ENCODE measurements around the gene ZNF624.
A peak's percentile ranks its signal among the peaks of the same experiment; 100 is the strongest.
"Not testable (repeated sequence)": the region's sequence is repeated elsewhere in the genome, so short reads cannot be mapped to it uniquely, and the experiment has no call there.

Gene ZNF624
- 5.8 to 24.6 reads per million in 2 donors for total RNA-seq

DNA sequence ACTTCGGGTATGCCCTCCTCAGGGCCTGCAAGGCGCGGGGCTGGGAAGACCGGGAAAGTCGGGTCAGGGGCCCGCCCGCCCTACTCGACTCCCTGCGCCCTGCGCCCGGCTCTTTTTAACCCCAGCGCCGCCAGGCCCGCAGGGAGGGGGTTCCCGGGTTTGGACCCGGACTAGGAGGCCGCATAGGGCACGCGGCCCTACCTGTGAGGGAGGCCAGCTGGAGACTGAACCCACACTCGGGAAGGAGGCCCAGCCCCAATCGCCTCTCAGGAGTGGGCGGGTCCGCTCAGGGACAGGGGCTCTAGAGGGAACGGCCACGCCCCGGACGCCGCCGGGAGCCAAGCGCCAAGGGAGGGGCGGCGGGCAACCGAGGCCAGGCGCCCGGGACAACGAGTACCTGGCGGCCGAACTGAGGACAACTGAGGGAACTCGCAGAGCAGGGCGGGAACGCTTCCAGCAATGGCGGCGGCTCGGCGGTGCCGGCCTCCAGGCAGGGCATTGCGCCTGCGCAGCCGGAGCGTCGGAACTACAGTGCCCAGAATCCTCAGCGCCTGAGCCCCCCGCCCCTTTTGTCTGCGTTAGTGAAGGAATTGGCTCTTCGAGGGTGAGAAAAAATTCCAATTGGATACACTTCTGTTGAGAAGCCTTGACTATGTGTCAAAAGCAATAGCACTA, at the start of gene ZNF624:
Gene ZNF624 (minus strand): TSS at position 484 of the 675 bp plus-strand sequence.
- DNase-seq: peak; percentile 76

DNA sequence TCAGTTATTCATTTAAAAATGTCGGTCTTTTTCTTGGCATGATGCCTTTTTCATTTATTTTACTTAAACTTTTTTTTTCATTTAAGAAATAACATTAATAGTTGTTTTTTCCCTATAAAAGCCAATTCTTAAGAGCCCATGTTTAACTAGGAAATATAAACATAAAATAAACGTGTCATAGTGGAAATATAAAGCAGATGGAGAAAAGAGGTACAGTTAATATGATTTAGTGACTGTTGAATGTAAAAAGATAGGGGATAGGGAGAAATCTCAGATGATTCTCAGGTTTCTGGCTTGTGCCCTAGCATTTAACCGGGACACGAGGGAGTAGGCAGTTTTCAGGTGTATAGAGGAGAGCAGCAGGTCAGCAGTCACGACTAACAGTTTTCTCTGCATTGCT, 44.0 kb upstream of the ZNF624 start:
- DNase-seq: not testable (repeated sequence)

GRCh38 chr17:16690447-16690846, 36.8 kb upstream of the ZNF624 start:
- not testable (repeated sequence) for DNase-seq

DNA sequence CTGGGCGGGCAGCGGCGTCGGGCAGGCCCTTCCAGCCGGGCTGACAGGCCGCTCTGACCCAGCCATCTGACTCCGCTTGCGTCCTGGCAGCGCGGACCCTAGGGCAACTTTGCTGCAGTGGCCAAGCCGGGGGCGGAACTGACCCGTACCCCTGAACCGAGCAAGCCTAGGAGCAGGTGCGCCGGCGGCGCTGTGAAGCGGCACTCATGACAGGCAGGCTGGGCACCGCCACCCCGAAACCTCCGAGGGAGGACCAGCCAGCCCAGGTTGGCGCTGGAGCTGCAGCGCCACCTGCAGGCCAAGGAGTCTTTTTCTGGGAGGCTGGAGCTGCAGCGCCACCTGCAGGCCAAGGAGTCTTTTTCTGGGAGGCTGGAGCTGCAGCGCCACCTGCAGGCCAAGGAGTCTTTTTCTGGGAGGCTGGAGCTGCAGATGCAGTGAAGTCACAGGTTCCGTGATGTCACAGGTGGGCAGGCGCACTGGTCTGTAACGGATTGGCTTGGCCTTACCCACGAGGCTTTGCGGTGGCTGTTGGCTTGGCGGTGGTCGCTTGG, 36.2 kb upstream of the ZNF624 start, which contains the start of gene CCDC144A:
Gene CCDC144A (plus strand): TSS at position 511 of the 551 bp plus-strand sequence. CDS start 160 bp downstream, outside the sequence.
- DNase-seq: peak; percentile 0

- not testable (repeated sequence) for DNase-seq
Observed at GRCh38 chr17:16687151-16687550, 33.5 kb upstream of the ZNF624 start.

GRCh38 chr17:16686019-16686418, 32.4 kb upstream of the ZNF624 start:
- not testable (repeated sequence) for DNase-seq

GRCh38 chr17:16683290-16684138, 29.9 kb upstream of the ZNF624 start:
- DNase-seq: not testable (repeated sequence)

DNA sequence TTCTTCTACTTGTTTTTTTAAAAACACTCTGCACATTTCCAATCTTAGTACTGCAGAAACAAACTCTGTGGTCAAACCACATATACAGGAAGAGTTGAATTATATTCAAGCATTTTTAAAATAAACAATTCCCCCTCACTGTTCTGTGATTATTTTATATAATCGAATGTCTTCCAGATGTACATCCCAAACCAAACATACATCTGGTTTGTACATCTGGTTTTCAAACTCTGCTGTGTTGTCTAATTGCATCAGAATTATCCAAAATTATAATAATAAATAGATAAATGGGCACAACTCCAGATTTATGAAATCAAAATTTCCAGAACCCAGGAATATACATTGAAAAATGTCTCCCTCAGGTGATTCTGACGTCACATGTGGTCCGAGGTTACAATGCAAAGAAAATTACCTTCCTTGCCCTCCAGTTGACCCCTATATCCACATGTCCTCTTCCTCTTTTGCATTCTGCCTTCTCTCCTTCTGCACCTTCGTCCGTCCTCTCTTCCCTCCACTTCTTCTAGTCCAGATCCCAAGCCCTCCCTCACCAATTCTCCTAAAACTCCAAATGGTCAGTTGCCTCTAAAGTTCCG, 23.1 kb upstream of the ZNF624 start:
- DNase-seq: no peak

GRCh38 chr17:16666907-16667636, 13.4 kb upstream of the ZNF624 start:
- not testable (repeated sequence) for DNase-seq

DNA sequence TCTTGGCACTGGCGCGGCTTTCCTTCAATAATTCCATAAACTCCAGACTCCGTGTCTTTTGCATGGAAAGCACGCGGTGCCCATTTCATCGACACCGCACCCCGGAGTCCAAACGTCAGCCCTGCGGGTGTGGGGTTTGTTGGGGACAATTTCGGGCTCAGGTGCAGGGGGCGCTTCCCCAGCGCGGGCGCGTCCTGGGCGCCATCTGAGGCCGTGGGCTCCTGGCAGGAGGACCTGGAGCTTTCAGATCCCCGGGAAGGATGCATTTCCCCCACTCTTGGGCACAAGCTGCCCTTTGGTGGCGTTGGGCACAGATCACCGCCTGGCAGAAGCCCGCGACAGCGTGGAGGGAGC, 12.9 kb upstream of the ZNF624 start:
- DNase-seq: not testable (repeated sequence)

- DNase-seq: no peak
Observed at GRCh38 chr17:16662936-16663335, 9.3 kb upstream of the ZNF624 start.

DNA sequence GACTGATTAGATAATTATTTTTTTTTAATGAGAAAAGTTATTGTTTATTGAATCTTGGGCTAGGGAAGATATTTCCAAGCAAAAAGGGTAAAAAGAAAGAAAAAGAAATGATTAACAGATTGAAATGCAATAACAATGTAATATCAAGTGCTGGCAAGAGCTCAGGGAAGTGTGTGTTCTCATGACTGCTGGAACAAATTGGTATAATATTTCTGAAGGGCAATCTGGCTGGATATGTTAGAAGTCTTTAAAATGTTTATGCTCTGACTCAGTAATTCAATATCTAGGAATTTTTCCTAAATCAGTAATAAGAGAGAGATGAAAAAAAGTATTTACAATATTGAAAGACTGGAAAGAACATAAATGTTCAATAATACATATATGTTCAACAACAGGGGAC, 7.6 kb upstream of the ZNF624 start:
- no peak for DNase-seq

DNA sequence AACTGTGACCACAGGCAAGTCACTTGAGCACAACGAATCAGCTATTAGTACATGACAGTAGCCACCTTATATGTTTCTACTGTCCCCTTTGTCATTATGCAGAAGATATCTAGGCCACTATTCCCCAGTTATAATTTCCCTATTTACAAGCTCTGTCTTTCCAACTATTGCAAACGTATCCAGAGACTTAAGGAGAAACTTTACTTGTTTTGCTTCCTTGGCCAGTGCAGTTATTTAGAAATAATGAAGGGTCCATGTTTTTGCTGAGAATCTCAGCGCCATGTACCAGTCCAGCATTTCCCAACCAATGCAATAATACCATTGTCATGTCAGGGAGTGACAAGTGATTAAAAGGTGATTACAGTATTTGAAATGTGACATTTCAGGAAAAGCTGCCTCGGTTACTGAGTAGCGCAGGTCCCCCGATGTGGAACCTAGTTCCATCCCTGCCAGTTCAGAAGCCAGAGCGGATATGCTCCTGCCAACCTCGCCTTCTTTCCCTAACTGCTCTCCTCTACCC, 743 bp downstream of the ZNF624 start:
- no peak for DNase-seq

GRCh38 chr17:16652252-16652651, 1.4 kb downstream of the ZNF624 start:
- DNase-seq: no peak

GRCh38 chr17:16649585-16649984, 4.1 kb downstream of the ZNF624 start:
- DNase-seq: no peak

GRCh38 chr17:16639438-16639837, 14.2 kb downstream of the ZNF624 start:
- no peak for DNase-seq

DNA sequence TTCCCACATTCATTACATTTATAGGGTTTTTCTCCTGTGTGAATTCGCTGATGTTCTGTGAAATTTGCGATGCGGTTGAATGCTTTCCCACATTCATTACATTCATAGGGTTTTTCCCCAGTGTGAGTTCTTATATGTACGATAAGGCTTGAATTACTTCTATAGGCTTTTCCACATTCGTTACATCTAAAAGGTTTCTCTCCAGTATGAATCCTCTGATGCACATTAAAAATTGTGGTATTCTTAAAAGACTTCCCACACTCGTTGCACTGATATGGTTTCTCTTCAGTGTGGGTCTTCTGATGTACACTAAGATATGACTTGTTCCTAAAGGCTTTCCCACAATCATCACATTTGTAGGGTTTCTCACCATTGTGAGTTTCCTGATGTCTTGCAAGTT, 30.4 kb downstream of the ZNF624 start:
- no peak for DNase-seq

GRCh38 chr17:16622540-16623277, 30.9 kb downstream of the ZNF624 start:
- DNase-seq: no peak

DNA sequence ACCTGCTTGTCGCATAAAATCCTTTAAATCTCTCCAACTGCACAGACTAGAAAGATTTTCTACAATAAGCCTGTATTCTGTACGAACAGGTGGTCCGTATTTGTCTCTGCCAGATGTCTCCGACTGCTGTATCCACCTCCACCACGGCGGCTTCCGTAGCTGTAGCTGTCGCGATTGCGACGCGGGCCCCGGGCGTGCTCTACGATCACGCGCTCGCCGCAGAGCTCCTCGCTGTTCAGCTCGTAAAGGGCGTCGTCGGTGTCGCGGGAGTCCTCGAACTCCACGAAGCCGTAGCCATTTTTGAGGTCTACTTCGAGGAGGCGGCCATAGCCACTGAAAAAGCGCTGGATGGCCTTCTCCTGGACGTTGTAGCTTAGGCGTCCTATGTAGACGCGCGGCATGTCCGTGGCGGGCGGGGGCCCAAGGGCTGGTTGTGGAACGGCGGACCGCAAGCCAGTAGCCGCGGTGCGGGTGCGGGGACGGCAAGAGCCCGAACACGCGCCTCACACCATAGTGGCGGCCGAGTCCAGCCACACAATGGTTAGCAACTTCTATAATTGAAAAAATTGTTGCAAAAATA, 36.1 kb downstream of the ZNF624 start:
- no peak for DNase-seq

DNA sequence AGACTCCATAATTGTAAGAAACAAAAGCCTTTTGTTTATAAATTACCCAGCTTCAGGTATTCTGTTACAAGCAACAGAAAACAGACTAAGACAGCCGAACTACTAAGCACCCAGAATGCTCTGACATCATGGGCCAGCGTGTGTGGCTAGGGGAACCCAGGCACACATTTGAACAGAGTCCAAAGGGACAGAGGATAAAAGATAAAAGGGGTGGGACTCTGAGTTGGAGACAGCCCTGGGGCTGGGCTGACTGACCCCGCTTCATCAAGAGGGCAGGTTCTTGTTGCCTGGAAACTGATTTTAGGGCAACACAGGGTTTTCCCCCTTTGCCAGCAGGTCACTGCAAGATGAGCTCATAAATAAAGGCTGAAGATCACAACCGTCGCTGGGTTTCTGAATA, 54.1 kb downstream of the ZNF624 start:
- DNase-seq: no peak

All from T-helper 9 cell (primary cell).